GM12891 (cell line): ENCODE data around the gene ANTXR2.

ENCODE experiments used
- DNase-seq: peaks from one replicate; pipeline ENCODE4 v3.0.0; 2011; ENCODE audit warnings: low spot score; ENCODE audit not compliant: insufficient read length
- FAIRE-seq: peaks from 2 replicates; lab custom pipeline; 2011; peaks lifted over from hg19 to GRCh38; lab: Jason Lieb, UNC
- PAX5 ChIP-seq: IDR thresholded peaks from 2 replicates; pipeline ENCODE4 v1.6.1; 2011; ENCODE audit warnings: low read length, moderate library complexity, mild to moderate bottlenecking; ENCODE audit not compliant: insufficient read depth, severe bottlenecking
- POLR2A ChIP-seq: IDR thresholded peaks from 2 replicates; pipeline ENCODE4 v1.6.1; 2011; ENCODE audit warnings: low read depth, low read length, control low read depth
- POLR2AphosphoS5 ChIP-seq: IDR thresholded peaks from 2 replicates; pipeline ENCODE4 v1.6.1; 2011; ENCODE audit warnings: low read depth, low read length, control low read depth
- POU2F2 ChIP-seq: IDR thresholded peaks from 2 replicates; pipeline ENCODE4 v1.6.1; 2011; ENCODE audit warnings: low read depth, mild to moderate bottlenecking, control low read depth, low read length, moderate library complexity
- SPI1 ChIP-seq: IDR thresholded peaks from 2 replicates; pipeline ENCODE4 v1.6.1; 2011; ENCODE audit warnings: low read depth, low read length, control low read depth
- TAF1 ChIP-seq: IDR thresholded peaks from 2 replicates; pipeline ENCODE4 v1.6.1; 2011; ENCODE audit warnings: low read depth, low read length, control low read depth

The ANTXR2 gene

GRCh38 chr4:79882806-79883205, 190.2 kb downstream of the ANTXR2 start:
- TF ChIP-seq POLR2AphosphoS5 (no peak), TAF1 (no peak), POU2F2 (no peak), POLR2A (no peak), PAX5 (no peak), SPI1 (no peak)
- no peak for DNase-seq
- no peak for FAIRE-seq

- FAIRE-seq (no peak), DNase-seq (no peak)
- TF ChIP-seq POU2F2 (no peak), TAF1 (no peak), PAX5 (no peak), SPI1 (no peak), POLR2AphosphoS5 (no peak), POLR2A (no peak)
Observed at GRCh38 chr4:79881407-79881806, 191.6 kb downstream of the ANTXR2 start.

- TF ChIP-seq SPI1 (no peak), POLR2A (no peak)
- no peak for FAIRE-seq
- no peak for DNase-seq
Observed at GRCh38 chr4:79877511-79877910, 195.5 kb downstream of the ANTXR2 start.

GRCh38 chr4:79875344-79875899, 197.6 kb downstream of the ANTXR2 start:
- DNase-seq (no peak), FAIRE-seq (no peak)
- TF ChIP-seq POU2F2 (no peak), PAX5 (no peak)

GRCh38 chr4:79874197-79874596, 198.8 kb downstream of the ANTXR2 start:
- TF ChIP-seq POU2F2 = no peak
- no peak for TF ChIP-seq SPI1
- no peak for TF ChIP-seq TAF1
- TF ChIP-seq POLR2AphosphoS5 = no peak
- no peak for TF ChIP-seq PAX5
- no peak for TF ChIP-seq POLR2A
- FAIRE-seq (no peak), DNase-seq (no peak)

- TF ChIP-seq POLR2A (no peak), POU2F2 (no peak), TAF1 (no peak), SPI1 (no peak), PAX5 (no peak), POLR2AphosphoS5 (no peak)
- FAIRE-seq (no peak), DNase-seq (no peak)
Observed at GRCh38 chr4:79872738-79873137, 200.3 kb downstream of the ANTXR2 start.

- DNase-seq (no peak), FAIRE-seq (no peak)
- no peak for TF ChIP-seq POLR2AphosphoS5
- TF ChIP-seq TAF1 = no peak
- TF ChIP-seq POLR2A = no peak
Observed at GRCh38 chr4:79871961-79872360, 201.1 kb downstream of the ANTXR2 start.

- TF ChIP-seq POLR2A (no peak), PAX5 (no peak), POU2F2 (no peak), SPI1 (no peak), POLR2AphosphoS5 (no peak), TAF1 (no peak)
- no peak for DNase-seq
- no peak for FAIRE-seq
Observed at GRCh38 chr4:79869597-79870237, 203.3 kb downstream of the ANTXR2 start.

- FAIRE-seq = no peak
- TF ChIP-seq PAX5 (no peak), TAF1 (no peak), POU2F2 (no peak), POLR2AphosphoS5 (no peak), POLR2A (no peak), SPI1 (no peak)
- no peak for DNase-seq
Observed at GRCh38 chr4:79865201-79865597, 207.8 kb downstream of the ANTXR2 start.

GRCh38 chr4:79864500-79865200, 208.4 kb downstream of the ANTXR2 start:
- no peak for TF ChIP-seq POU2F2
- TF ChIP-seq POLR2AphosphoS5 = no peak
- TF ChIP-seq PAX5 = no peak
- TF ChIP-seq TAF1 = no peak
- TF ChIP-seq SPI1 = no peak
- no peak for DNase-seq
- FAIRE-seq = no peak
